Measurements from ENCODE around the gene ZNF331.

Gene ZNF331

GRCh38 chr19:53579518-53579917 is 41.6 kb downstream of the ZNF331 start:
- DNase-seq, result no peak

- DNase-seq, result no peak
These were observed 43.2 kb downstream of the ZNF331 start for GRCh38 chr19:53580871-53581835.

- DNase-seq, result no peak
These were observed 43.9 kb downstream of the ZNF331 start for GRCh38 chr19:53581871-53582279.

- no peak for DNase-seq
These were observed 45.2 kb downstream of the ZNF331 start for GRCh38 chr19:53583181-53583580.

DNA sequence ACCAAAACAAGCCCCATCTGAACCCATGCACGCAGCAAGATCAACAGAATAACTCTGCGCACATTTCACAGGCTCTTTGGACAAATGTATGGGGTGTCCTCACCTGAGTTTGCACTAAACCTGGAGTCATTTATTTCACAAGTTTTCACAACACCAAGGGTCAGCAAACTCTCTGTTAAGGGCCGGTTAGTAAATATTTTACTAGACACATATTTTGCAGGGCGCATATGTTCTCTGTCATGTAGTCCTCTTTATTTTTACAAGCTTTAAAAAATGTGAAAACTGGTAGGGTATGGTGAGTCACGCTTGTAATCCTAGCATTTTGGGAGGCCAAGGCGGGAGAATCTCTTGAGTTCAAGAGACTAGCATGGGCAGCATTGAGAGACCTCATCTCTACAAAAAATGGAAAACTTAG is 48.3 kb downstream of the ZNF331 start:
- DNase-seq, result no peak

- no peak for DNase-seq
These were observed 57.0 kb downstream of the ZNF331 start for GRCh38 chr19:53594811-53595509.

DNA sequence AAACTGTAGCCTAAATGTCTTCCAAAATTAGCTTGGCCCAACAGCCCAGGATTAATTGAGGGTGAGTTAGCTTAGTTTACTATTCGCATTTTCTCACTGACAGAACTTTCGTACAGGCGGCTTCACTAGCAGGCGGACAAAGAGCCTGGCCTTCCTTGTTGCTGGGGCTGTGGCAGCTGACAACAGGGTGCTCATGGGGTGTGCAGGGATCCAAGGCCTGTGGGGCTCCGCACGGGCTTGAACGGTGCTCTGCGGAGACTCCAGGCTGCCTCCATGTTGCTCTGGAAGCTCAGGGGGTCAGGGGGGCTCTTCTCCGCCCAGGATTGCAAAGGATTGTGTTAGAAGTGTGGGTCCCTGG is 57.5 kb downstream of the ZNF331 start:
- no peak for DNase-seq

GRCh38 chr19:53596056-53596455 is 58.1 kb downstream of the ZNF331 start:
- DNase-seq, result no peak

DNA sequence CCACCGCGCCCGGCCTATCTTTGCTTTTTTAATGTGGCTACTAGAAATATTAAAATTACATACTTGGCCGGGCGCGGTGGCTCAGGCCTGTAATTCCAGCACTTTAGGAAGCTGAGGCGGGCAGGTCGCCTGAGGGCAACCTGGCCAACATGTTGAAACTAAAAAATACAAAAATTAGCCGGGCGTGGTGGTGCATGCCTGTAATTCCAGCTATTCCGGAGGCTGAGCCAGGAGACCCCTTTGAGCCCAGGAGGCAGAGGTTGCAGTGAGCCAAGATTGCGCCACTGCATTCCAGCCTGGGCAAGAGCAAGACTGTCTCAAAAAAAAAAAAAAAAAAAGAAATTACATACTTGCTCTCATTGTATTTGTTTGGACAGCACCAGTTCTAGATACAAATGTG is 59.1 kb downstream of the ZNF331 start:
- DNase-seq, result no peak

DNA sequence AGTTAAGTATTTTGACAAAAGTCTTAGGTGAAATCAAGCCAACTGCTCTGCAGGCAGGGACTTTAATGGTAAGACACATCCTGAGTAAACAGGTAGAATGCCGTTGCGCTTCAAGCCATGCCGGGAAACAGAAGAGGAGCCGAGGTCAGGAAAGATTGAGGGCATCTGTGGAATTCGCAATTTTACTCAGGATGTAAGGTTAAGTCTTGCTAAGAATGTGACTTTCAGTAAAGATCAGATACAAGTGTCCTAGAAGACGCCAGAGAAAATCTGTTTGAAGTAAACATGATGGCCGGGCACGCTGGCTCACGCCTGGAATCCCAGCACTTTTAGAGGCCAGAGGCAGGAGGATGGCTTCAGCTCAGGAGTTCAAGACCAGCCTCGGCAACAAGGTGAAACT is 60.4 kb downstream of the ZNF331 start:
- DNase-seq, result no peak

GRCh38 chr19:53600217-53600616 is 62.3 kb downstream of the ZNF331 start:
- no peak for DNase-seq

DNA sequence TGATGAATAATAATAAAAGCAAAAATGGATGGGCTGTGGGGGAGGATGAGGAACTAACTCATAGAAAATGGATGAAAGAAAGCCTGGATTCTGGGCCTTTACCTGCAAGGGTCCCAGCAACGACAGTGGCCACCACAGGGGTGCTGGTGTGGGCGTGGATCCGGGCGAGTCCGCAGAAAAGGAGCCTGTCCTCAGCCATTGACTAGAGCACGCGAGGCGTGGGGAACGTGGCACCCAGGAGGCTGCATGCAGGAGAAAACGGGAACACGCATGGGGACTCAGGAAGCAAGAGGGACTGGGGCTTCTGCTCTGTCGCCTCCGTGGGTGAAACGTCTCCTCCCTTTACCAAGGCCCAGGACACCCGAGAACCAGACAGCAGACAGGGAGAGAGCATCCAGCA is 68.1 kb downstream of the ZNF331 start:
- DNase-seq, result no peak

DNA sequence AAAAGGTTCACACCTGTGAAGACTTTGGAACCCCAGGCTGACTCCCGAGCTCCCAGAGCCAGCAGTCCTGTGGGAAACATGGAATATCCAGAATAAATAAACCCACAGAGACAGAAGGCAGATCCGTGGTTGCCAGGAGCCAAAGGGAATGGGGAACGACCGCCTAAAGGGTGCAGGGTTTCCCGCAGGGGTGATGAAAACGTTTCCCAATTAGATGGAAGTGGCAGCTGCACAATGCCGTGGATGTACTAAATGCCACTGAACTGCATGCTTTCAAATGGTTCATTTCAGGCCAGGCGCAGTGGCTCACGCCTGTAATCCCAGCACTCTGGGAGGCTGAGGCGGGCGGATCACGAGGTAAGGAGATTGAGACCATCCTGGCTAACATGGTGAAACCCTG is 70.4 kb downstream of the ZNF331 start:
- DNase-seq, result no peak

DNA sequence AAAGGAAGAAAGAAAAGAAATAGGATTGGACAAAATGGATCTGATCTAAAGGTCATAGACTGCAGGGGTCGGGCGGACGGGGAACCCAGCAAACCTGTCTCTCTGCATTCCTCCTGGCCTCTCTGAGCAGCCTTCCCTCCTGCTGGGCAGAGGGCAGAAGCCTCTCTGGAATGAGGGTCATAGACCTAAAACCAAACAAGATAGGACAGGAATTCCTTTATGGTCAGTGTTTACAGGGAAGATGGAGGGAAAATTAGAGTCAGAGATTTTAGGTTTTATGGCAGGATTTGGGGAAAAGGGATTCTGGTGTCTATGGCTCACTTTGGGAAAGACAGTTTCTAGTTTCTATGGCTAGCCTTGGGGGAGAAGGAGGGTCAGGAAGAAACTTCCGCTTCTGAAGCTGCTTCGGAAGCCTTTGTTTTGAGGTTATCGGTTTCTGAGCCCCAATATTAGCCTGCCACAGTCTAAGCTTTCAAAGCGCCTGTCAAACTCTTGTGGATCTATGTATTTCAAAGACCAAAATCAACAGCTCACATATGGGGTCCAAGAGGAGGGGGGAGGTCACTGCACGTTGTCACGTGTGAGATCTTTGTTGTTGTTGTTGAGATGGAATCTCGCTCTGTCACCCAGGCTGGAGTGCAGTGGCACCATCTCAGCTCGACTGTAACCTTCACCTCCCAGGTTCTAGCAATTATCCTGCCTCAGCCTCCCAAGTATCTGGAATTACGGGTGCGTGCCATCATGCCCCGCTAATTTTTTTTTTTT is 75.0 kb downstream of the ZNF331 start:
- DNase-seq, result no peak

DNA sequence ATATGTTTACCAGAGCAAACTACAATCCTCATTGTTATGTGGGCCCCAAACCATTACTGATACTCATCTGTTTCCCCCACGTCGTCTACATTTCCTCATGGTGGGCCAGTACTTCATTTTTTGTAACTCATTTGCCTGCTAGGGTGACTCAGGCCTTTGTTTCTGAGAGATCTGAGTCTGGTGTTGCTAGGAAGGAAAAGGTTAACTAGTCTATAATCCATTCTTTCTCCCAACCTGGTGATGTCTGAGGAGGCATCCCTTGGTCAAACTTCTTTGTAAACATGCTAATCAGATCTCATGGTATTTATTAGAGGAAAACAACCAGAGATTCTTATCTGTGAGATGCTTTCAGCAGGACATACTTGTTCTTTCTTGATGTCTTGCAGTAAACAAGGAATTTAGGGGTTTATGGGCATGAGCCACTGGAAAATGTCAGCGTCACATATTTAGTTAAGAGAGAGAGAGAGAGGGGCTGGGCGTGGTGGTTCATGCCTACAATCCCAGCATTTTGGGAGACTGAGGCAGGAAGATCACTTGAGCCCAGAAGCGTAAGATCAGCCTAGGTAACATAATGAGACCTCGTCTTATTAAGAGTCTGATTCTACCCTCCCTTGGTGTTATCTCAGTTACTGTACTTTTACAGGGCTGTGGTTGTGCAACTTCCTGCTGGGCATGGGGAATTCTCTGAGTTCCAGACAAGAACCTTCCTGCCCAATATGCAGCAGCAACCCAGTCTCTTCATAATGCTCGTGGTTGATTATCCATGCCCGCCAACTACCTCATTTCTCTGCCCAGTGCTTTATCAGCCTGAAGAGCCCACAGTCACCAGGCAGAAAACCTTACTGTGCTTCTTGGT is 84.2 kb downstream of the ZNF331 start:
- no peak for DNase-seq

- no peak for DNase-seq
These were observed 87.0 kb downstream of the ZNF331 start for GRCh38 chr19:53624771-53625545.

- no peak for DNase-seq
These were observed 88.5 kb downstream of the ZNF331 start for GRCh38 chr19:53626486-53626885.

DNA sequence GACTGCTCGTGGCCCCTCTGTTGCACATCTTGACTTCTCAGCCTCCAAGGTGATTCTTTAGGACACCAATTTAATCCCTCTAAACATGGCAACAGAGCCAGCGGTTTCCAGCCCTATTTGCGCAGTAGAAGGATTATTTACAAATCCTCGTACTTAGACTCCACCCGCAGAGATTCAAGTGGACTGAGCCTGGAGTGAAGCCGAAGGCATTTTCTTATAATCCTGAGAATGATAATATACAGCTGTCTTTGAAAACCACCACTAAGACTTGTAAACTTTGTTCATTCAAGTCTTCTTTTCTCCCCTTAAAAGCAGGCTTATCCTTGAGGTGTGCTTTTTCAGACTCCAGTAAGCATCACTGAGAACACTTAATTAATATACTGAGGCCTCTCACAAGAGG is 89.0 kb downstream of the ZNF331 start:
- no peak for DNase-seq
